ENCODE results near the gene HOXB1.
A peak's percentile ranks its signal among the peaks of the same experiment; 100 is the strongest.

Gene HOXB1

DNA sequence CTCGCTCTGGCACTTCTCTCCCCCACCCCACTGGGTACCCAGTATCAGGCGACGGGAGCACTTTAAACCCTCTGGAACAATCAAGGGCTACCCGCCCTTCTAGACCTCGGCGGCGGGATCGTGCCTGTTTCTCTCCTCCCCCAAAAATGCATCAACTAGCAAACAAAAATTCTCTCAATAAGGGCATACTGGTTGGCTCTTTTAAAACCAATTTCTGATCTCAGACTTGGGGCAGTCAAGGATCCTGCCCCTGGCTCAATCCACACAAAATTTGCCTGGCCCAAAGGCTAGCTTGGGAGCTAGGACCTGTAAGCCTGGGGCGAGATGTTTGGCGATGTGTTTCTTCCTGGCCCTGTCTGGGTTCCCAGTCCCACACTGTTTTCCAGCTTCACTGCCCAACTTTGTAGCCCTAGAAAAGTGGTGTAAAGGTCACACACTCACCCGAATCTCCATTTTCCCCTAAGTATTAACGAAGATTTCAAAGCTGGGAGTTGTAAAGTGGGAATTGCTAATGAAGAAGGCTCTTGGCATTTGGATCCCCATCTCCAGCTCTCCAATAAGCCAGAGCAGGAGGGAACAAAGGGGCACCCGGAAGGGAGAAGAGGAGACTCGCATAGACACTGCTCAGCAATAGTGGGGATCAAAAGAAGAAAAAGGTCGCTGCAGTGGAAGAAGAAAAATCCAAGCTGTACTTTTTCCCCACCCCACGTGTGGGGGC, 28.5 kb upstream of the HOXB1 start:
- H3K9ac ChIP-seq (ENCODE audit: low read length in 2 of 2) = peak overlapping the region; percentile 27 to 58
- peaks cover 0 to 2% of the 10 kb centered on the region in 2 donors for H3K36me3 ChIP-seq (ENCODE audit: control insufficient read depth in 2 of 2, insufficient read depth in 2 of 2, low read length in 2 of 2)
- H3K27ac ChIP-seq (ENCODE audit: low read length) = peak overlapping the region; percentile 96
- H3K27me3 ChIP-seq (ENCODE audit: control insufficient read depth in 1 of 2, insufficient read depth in 2 of 2, low read length in 2 of 2) = no peaks in the 10 kb centered on the region
- H3K4me3 ChIP-seq (ENCODE audit: low read length in 2 of 2) = peak overlapping the region in 1 of 2 donors; percentile 75
- peaks cover 87% of the 10 kb centered on the region for H3K4me1 ChIP-seq (ENCODE audit: control insufficient read depth, insufficient read depth, low read length)
- no peaks in the 10 kb centered on the region for H3K9me3 ChIP-seq (ENCODE audit: control insufficient read depth in 2 of 2, low read length in 2 of 2)

DNA sequence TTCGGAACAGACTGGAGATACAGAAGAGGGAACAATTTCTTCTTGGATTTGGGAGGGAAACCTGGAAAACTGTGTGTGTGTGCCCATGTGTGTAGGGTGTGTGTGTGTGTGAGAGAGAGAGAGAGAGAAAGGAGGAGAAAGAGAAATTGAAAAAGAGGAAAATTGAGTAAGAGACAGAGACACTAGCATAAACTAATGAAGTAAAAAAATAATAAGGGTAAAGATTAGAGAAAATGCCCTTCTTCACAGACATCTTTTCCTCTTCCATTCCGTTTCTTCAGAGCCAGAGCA, 28.0 kb upstream of the HOXB1 start:
- Histone ChIP-seq H3K27me3 (ENCODE audit: control insufficient read depth in 1 of 2, insufficient read depth in 2 of 2, low read length in 2 of 2) (no peaks in the 10 kb centered on the region), H3K9ac (ENCODE audit: low read length in 2 of 2) (peak overlapping the region; percentile 33 to 58)

DNA sequence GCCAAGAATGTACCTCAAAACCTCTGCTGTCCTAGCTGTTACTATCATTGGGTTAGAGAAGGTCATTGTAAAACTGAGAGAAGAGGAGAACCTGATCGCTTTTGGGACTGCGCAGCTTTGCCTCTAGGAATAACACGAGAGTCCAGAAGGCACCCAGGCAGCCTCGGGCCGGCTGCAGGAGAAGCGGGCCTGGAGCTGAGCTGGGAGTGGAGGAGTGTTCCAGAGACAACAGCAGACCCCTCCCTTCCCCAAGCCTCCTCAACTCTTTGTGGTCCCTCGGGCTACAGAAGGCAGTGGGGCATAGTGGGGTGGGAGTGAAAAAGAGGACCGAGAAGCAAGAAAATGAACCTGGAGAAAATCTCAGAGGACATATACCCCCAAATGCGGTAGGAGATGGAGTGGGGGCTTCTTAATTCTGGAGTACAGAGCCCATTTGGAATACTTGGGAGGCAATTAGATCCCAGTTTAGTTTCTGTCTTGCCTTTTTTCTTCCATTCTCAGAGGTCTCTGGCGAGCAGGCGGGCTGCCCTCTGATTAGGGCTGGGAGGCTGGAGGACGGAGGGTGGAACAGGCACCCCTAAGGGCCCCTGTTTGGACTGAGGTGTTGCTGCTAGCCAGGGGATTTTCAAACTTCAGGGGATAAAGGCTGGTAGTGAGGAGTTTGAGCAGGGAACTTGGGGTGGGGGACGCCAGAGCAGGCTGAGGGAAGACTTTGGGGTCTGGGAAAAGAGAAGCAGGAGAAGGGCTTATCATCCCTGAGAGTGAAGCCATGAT, 27.4 kb upstream of the HOXB1 start:
- peak overlapping the region; percentile 35 to 75 for H3K4me3 ChIP-seq (ENCODE audit: low read length in 2 of 2)
- H3K27me3 ChIP-seq (ENCODE audit: control insufficient read depth in 1 of 2, insufficient read depth in 2 of 2, low read length in 2 of 2) = no peaks in the 10 kb centered on the region
- no peaks in the 10 kb centered on the region for H3K9me3 ChIP-seq (ENCODE audit: control insufficient read depth in 2 of 2, low read length in 2 of 2)
- peaks cover 0 to 2% of the 10 kb centered on the region in 2 donors for H3K36me3 ChIP-seq (ENCODE audit: control insufficient read depth in 2 of 2, insufficient read depth in 2 of 2, low read length in 2 of 2)
- H3K4me1 ChIP-seq (ENCODE audit: control insufficient read depth, insufficient read depth, low read length) = peaks cover 84% of the 10 kb centered on the region
- H3K9ac ChIP-seq (ENCODE audit: low read length in 2 of 2) = peak overlapping the region; percentile 33 to 58
- H3K27ac ChIP-seq (ENCODE audit: low read length) = peak overlapping the region; percentile 96

More for the DNA sequence above, 28.0 kb upstream of the HOXB1 start:
- Histone ChIP-seq H3K36me3 (ENCODE audit: control insufficient read depth in 2 of 2, insufficient read depth in 2 of 2, low read length in 2 of 2) (peaks cover 0 to 2% of the 10 kb centered on the region in 2 donors), H3K9me3 (ENCODE audit: control insufficient read depth in 2 of 2, low read length in 2 of 2) (no peaks in the 10 kb centered on the region), H3K27ac (ENCODE audit: low read length) (peak overlapping the region; percentile 96), H3K4me3 (ENCODE audit: low read length in 2 of 2) (peak overlapping the region; percentile 35 to 75), H3K4me1 (ENCODE audit: control insufficient read depth, insufficient read depth, low read length) (peaks cover 88% of the 10 kb centered on the region)

GRCh38 chr17:48556576-48557401, 26.0 kb upstream of the HOXB1 start:
- Histone ChIP-seq H3K27ac (ENCODE audit: low read length) (peak overlapping the region; percentile 96), H3K9ac (ENCODE audit: low read length in 2 of 2) (peak overlapping the region; percentile 42 to 66), H3K9me3 (ENCODE audit: control insufficient read depth in 2 of 2, low read length in 2 of 2) (no peaks in the 10 kb centered on the region), H3K4me3 (ENCODE audit: low read length in 2 of 2) (peak overlapping the region; percentile 40 to 75), H3K27me3 (ENCODE audit: control insufficient read depth in 1 of 2, insufficient read depth in 2 of 2, low read length in 2 of 2) (no peaks in the 10 kb centered on the region), H3K4me1 (ENCODE audit: control insufficient read depth, insufficient read depth, low read length) (peaks cover 81% of the 10 kb centered on the region), H3K36me3 (ENCODE audit: control insufficient read depth in 2 of 2, insufficient read depth in 2 of 2, low read length in 2 of 2) (peaks cover 0 to 2% of the 10 kb centered on the region in 2 donors)

DNA sequence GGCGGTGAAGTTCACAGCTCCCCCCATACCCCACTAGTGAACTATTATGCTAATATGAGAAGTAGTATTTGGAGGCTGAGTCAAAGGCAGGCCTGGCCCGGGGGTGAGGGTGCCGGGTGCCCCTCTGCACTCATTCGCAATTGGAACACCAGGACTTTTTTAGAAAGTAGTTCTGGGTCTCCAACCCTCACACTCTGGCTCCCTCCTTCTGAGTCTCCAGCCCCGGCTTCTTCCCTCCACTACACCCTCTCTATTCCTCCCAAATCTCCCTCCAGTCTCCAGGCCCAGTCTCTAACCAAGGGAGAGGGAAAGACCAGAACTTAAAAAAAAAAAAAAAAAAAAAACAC, 25.4 kb upstream of the HOXB1 start:
- Histone ChIP-seq H3K27me3 (ENCODE audit: control insufficient read depth in 1 of 2, insufficient read depth in 2 of 2, low read length in 2 of 2) (no peaks in the 10 kb centered on the region), H3K27ac (ENCODE audit: low read length) (peak overlapping the region; percentile 96), H3K9me3 (ENCODE audit: control insufficient read depth in 2 of 2, low read length in 2 of 2) (no peaks in the 10 kb centered on the region), H3K4me3 (ENCODE audit: low read length in 2 of 2) (peak overlapping the region; percentile 21 to 75), H3K4me1 (ENCODE audit: control insufficient read depth, insufficient read depth, low read length) (peaks cover 79% of the 10 kb centered on the region), H3K9ac (ENCODE audit: low read length in 2 of 2) (peak overlapping the region; percentile 43 to 66), H3K36me3 (ENCODE audit: control insufficient read depth in 2 of 2, insufficient read depth in 2 of 2, low read length in 2 of 2) (no peaks in the 10 kb centered on the region)

DNA sequence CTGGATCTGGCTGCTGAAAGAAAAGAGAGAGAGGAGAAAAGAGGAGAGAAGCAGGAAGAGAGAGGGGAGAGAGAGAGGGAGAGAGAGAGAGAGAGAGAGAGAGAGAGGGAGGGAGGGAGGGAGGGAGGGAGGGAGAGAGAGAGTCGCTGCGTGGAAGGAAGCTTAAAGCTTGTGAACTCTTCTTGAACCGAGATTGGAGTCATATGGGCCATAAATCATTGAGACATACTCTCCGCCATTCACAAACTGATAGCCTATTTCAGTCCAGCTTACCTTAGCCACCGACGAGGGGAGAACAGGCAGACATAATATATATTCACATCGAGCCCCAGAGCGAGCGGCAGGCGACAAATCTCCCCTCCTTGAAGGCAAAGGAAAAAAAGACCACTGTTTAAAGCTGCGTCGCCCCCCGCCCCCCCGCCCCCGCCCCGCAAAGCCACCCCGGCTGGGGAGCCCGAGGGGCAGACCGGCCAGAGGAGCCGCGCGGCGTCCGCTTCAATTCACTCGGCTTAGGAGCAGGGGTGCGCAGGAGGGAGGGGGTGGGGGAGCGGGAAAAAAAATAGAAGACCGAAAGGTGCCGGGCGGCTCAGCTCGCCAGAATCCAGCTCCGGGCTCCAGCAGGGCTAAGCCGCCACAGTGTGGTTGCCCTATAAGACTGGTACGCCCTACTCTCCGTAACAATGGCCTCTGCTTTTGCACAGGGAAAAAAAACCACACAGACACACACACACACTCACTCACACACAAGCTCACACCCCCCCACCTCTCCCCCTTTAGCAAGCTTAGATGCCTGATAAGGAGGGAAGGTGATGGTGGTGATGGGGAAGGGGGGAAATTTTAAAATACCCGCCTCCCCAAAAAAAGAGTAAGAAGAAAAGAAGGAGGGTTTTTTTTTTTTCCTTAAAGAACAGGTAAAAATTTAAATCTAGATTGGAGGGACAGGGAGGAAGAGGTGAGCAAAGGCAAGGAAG, 24.7 kb upstream of the HOXB1 start:
- Histone ChIP-seq H3K27ac (ENCODE audit: low read length) (peak overlapping the region; percentile 96), H3K36me3 (ENCODE audit: control insufficient read depth in 2 of 2, insufficient read depth in 2 of 2, low read length in 2 of 2) (no peaks in the 10 kb centered on the region)

DNA sequence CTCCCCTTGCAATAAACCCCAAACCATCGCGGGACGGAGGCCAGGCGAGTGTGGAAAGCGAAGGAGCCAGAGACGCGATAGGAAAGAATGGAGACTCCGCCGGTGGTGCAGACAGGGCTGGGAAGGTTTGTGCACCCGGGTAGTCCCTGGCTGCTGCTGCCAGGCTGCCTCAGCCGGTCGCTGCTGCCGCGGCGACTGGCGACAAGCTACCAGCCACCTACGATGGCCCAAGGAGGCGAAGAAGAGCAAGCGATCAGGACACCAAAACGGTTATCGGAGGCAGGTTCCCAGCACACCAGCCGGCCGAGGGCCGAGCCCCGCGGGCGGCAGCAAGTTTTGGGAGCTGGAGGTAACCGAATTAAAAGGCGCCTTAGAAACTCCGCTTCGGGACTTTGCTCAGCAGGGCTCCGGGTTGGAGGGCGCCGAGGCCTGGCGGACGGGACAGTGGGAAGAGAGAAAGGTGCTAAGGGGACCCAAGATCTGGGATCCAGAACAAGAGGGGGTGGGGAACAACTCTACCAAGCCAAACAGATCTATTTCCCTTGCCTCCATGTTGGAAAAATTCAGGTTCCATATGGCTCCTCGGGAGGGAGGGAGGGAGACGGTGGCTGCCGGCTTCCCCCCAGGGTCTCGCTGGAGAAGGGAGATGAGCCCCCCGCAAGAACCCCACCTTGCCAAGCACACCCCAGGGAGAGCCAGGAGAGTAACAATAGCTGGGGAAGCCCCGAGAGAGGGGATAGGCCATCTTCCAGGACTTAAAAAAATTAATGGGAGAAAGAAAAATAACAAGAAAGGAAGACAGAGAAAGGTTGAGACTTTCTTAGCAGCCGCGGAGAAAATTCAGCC, 23.8 kb upstream of the HOXB1 start:
- Histone ChIP-seq H3K36me3 (ENCODE audit: control insufficient read depth in 2 of 2, insufficient read depth in 2 of 2, low read length in 2 of 2) (peaks cover 3% of the 10 kb centered on the region in 2 donors), H3K9me3 (ENCODE audit: control insufficient read depth in 2 of 2, low read length in 2 of 2) (no peaks in the 10 kb centered on the region), H3K4me3 (ENCODE audit: low read length in 2 of 2) (peak overlapping the region; percentile 65 to 75), H3K27ac (ENCODE audit: low read length) (peak overlapping the region; percentile 96), H3K4me1 (ENCODE audit: control insufficient read depth, insufficient read depth, low read length) (peaks cover 77% of the 10 kb centered on the region), H3K27me3 (ENCODE audit: control insufficient read depth in 1 of 2, insufficient read depth in 2 of 2, low read length in 2 of 2) (peaks cover 0 to 3% of the 10 kb centered on the region in 2 donors), H3K9ac (ENCODE audit: low read length in 2 of 2) (peak overlapping the region; percentile 84 to 87)

More for the DNA sequence above, 24.7 kb upstream of the HOXB1 start:
- Histone ChIP-seq H3K4me1 (ENCODE audit: control insufficient read depth, insufficient read depth, low read length) (peaks cover 78% of the 10 kb centered on the region), H3K9me3 (ENCODE audit: control insufficient read depth in 2 of 2, low read length in 2 of 2) (no peaks in the 10 kb centered on the region), H3K9ac (ENCODE audit: low read length in 2 of 2) (peak overlapping the region; percentile 84 to 87), H3K4me3 (ENCODE audit: low read length in 2 of 2) (peak overlapping the region; percentile 65 to 75), H3K27me3 (ENCODE audit: control insufficient read depth in 1 of 2, insufficient read depth in 2 of 2, low read length in 2 of 2) (no peaks in the 10 kb centered on the region)

GRCh38 chr17:48553826-48554225, 23.0 kb upstream of the HOXB1 start:
- Histone ChIP-seq H3K27ac (ENCODE audit: low read length) (peak overlapping the region; percentile 96), H3K9ac (ENCODE audit: low read length in 2 of 2) (peak overlapping the region; percentile 54 to 84), H3K27me3 (ENCODE audit: control insufficient read depth in 1 of 2, insufficient read depth in 2 of 2, low read length in 2 of 2) (peaks cover 0 to 3% of the 10 kb centered on the region in 2 donors), H3K4me3 (ENCODE audit: low read length in 2 of 2) (peak overlapping the region; percentile 42 to 75), H3K4me1 (ENCODE audit: control insufficient read depth, insufficient read depth, low read length) (peaks cover 75% of the 10 kb centered on the region), H3K9me3 (ENCODE audit: control insufficient read depth in 2 of 2, low read length in 2 of 2) (no peaks in the 10 kb centered on the region), H3K36me3 (ENCODE audit: control insufficient read depth in 2 of 2, insufficient read depth in 2 of 2, low read length in 2 of 2) (peaks cover 3% of the 10 kb centered on the region in 2 donors)

- H3K9ac ChIP-seq (ENCODE audit: low read length in 2 of 2) = peak overlapping the region; percentile 10 to 42
- H3K4me3 ChIP-seq (ENCODE audit: low read length in 2 of 2) = peak overlapping the region in 1 of 2 donors; percentile 75
- H3K9me3 ChIP-seq (ENCODE audit: control insufficient read depth in 2 of 2, low read length in 2 of 2) = no peaks in the 10 kb centered on the region
- H3K27me3 ChIP-seq (ENCODE audit: control insufficient read depth in 1 of 2, insufficient read depth in 2 of 2, low read length in 2 of 2) = peaks cover 0 to 3% of the 10 kb centered on the region in 2 donors
- peaks cover 3% of the 10 kb centered on the region in 2 donors for H3K36me3 ChIP-seq (ENCODE audit: control insufficient read depth in 2 of 2, insufficient read depth in 2 of 2, low read length in 2 of 2)
- peak overlapping the region; percentile 96 for H3K27ac ChIP-seq (ENCODE audit: low read length)
- H3K4me1 ChIP-seq (ENCODE audit: control insufficient read depth, insufficient read depth, low read length) = peaks cover 74% of the 10 kb centered on the region
These were observed 22.4 kb upstream of the HOXB1 start for GRCh38 chr17:48553190-48553547.

Data from stomach smooth muscle (tissue), 2 donors.